ENCODE results near the gene KIF3A. TPM values are rescaled to one million over a fixed set of nuclear protein-coding genes. Genes with fewer than 3 reads are reported as not detected.

KIF3A gene
- total RNA-seq, 1 experiment from 2014 or later, result 12.7 TPM

DNA sequence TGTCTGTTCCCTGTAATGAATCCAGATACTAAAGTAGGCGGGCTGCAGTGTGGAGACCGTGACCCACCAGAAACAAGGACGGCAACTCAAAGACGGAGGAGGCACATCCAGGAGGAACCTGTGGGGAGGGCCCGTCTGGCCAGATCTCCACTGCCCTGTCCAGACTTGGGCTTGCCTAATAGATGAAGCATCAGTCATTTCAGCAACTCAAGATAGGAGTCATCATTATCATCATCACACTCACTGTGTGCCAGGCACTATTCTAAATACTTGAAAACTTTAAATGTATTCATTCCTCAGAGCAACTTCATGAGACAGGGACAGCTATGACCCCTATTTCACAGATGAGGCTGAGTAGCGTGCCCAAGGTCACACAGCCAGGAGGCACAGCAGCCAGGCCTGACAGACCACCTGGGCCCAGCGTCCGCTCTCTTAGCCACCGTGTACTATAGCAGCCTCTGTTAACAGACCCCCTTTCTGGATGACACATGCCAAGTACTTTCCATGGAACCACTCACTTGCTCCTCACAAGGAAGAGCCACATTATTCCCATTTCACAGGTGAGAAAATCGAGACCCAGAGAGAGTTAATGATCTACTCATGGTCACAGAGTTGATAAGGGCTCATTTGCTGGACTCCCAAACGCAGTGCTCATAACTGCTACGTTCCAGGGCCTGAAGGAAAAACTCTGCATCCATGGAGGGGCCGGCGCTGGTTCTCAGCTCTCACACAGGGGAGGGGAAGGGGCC is 68.5 kb downstream of the KIF3A start:
- ATAC-seq (no peak), DNase-seq (ENCODE audit: low read depth, low spot score) (no peak)
- Histone ChIP-seq H3K27me3 (ENCODE audit: insufficient read depth, low read length) (no peaks in the 10 kb centered on the region), H3K9ac (ENCODE audit: low read length) (no peak overlapping the region), H3K9me2 (ENCODE audit: insufficient read depth) (no peaks in the 10 kb centered on the region), H3K4me2 (ENCODE audit: low read length) (no peak overlapping the region), H3K4me1 (ENCODE audit: control insufficient read depth in 1 of 2, insufficient read depth in 2 of 2, low read length in 2 of 2) (peaks cover 0 to 14% of the 10 kb centered on the region in 2 experiments; a peak in 1 of 4 replicates), H4K20me1 (ENCODE audit: insufficient read depth) (no peaks in the 10 kb centered on the region), H3K9me3 (ENCODE audit: control insufficient read depth in 1 of 2, insufficient read depth in 1 of 2, low read depth in 1 of 2, low read length in 2 of 2) (no peaks in the 10 kb centered on the region), H2AFZ (ENCODE audit: low read depth, low read length, poor library complexity, severe bottlenecking) (no peak overlapping the region), H3K79me2 (ENCODE audit: insufficient read depth, low read length) (no peaks in the 10 kb centered on the region), H3K36me3 (ENCODE audit: control insufficient read depth in 1 of 2, insufficient read depth in 2 of 2, low read length in 2 of 2) (no peaks in the 10 kb centered on the region), H3K4me3 (replicated peaks in 1 of 2; ENCODE audit: low read depth in 1 of 2, low read length in 2 of 2) (no peak overlapping the region), H3K27ac (ENCODE audit: low read depth, low read length) (no peak overlapping the region)
- intact Hi-C loops (cut with micrococcal nuclease), result no loop called here
- TF ChIP-seq EGR1 (IDR thresholded peaks at IDR 0.05; ENCODE audit: low read depth) (no peak), YY1 (IDR thresholded peaks at IDR 0.05; ENCODE audit: extremely low read depth, insufficient replicate concordance, low read depth, low read length) (no peak), POLR2AphosphoS5 (IDR thresholded peaks at IDR 0.05; ENCODE audit: low read depth, low read length) (no peak), FOSL1 (IDR thresholded peaks at IDR 0.05; ENCODE audit: low read depth) (no peak), CBX3 (IDR thresholded peaks at IDR 0.05; ENCODE audit: low read depth) (no peak), RAD21 (IDR thresholded peaks at IDR 0.05; ENCODE audit: low read depth) (no peak), SP1 (IDR thresholded peaks at IDR 0.05; ENCODE audit: low read depth) (no peak), EZH2 (IDR thresholded peaks at IDR 0.05) (no peak), SIN3A (IDR thresholded peaks at IDR 0.05; ENCODE audit: low read depth) (no peak), EZH2phosphoT487 (IDR thresholded peaks at IDR 0.05; ENCODE audit: borderline replicate concordance) (no peak)
- TF ChIP-seq, protein P1, sequence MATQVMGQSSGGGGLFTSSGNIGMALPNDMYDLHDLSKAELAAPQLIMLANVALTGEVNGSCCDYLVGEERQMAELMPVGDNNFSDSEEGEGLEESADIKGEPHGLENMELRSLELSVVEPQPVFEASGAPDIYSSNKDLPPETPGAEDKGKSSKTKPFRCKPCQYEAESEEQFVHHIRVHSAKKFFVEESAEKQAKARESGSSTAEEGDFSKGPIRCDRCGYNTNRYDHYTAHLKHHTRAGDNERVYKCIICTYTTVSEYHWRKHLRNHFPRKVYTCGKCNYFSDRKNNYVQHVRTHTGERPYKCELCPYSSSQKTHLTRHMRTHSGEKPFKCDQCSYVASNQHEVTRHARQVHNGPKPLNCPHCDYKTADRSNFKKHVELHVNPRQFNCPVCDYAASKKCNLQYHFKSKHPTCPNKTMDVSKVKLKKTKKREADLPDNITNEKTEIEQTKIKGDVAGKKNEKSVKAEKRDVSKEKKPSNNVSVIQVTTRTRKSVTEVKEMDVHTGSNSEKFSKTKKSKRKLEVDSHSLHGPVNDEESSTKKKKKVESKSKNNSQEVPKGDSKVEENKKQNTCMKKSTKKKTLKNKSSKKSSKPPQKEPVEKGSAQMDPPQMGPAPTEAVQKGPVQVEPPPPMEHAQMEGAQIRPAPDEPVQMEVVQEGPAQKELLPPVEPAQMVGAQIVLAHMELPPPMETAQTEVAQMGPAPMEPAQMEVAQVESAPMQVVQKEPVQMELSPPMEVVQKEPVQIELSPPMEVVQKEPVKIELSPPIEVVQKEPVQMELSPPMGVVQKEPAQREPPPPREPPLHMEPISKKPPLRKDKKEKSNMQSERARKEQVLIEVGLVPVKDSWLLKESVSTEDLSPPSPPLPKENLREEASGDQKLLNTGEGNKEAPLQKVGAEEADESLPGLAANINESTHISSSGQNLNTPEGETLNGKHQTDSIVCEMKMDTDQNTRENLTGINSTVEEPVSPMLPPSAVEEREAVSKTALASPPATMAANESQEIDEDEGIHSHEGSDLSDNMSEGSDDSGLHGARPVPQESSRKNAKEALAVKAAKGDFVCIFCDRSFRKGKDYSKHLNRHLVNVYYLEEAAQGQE (IDR thresholded peaks at IDR 0.05; ENCODE audit: low read depth), result no peak
- TF ChIP-seq, protein P2, sequence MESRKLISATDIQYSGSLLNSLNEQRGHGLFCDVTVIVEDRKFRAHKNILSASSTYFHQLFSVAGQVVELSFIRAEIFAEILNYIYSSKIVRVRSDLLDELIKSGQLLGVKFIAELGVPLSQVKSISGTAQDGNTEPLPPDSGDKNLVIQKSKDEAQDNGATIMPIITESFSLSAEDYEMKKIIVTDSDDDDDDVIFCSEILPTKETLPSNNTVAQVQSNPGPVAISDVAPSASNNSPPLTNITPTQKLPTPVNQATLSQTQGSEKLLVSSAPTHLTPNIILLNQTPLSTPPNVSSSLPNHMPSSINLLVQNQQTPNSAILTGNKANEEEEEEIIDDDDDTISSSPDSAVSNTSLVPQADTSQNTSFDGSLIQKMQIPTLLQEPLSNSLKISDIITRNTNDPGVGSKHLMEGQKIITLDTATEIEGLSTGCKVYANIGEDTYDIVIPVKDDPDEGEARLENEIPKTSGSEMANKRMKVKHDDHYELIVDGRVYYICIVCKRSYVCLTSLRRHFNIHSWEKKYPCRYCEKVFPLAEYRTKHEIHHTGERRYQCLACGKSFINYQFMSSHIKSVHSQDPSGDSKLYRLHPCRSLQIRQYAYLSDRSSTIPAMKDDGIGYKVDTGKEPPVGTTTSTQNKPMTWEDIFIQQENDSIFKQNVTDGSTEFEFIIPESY (IDR thresholded peaks at IDR 0.05; ENCODE audit: extremely low read depth, insufficient replicate concordance, low read length), result no peak
- POLR2A ChIA-PET, result no interaction called here
- BruUV-seq (replicated peaks), result no TSS peak
- CTCF ChIA-PET, result no interaction called here
- RAD21 ChIA-PET (ENCODE audit: low non-redundant PET in 1 of 2, low total read pairs in 2 of 2, uncharacterized antibody in 2 of 2, unreplicated experiment in 2 of 2), result no interaction called here
